Heart left ventricle (tissue), 13 donors: ENCODE measurements around the gene ATXN7L1.

Source experiments
- CTCF ChIP-seq, 12 donors: fragments of 200-600 bp; sonication (generic) in 4 of 12; IDR thresholded peaks; one replicate each; pipeline versions ENCODE4 v1.5.0 to v1.8.0; 2018 to 2022; ENCODE audit warnings: antibody characterized with exemption in 12 of 12, mild to moderate bottlenecking in 5 of 12
- POLR2A ChIP-seq, 2 donors: fragments of 450-650 bp; IDR thresholded peaks; one replicate each; pipeline ENCODE4 v1.6.1; 2017; ENCODE audit warnings: antibody characterized with exemption in 2 of 2, mild to moderate bottlenecking in 2 of 2, moderate library complexity in 2 of 2
- donor health status: ischemic (EF 13 %, LVEDD 7.1; RV severe dilation, severe dysfunction).
- donor health status: DM: no; HTN: yes; CAD: no.
- donor health status: DM: no; HTN: no; CAD: no.
- donor health status: ischemic (EF 25% LVEDD 6.9; RV normal size, moderate dysfunction).
- donor health status: ischemic (EF 25% LVEDD 5.7; RV mildly dilated, moderate dysfunction).
- donor health status: ischemic (EF 35%, LVEDD 5.7; RV mildly dilated, moderate dysfunction).
- donor health status: nonischemic (EF 11% LVEDD 7.7; RV severe dilation, severe dysfunction).
- donor health status: DM: yes; HTN: yes; CAD: no.
- donor health status: PGD.
- donor health status: ischemic (EF 29% LVEDD 5.4; RV normal size, mild dysfunction).
- donor health status: nonischemic (EF 23%, LVEDD 6.1; RV moderate dilation, normal function).

- no peak for TF ChIP-seq CTCF (IDR thresholded peaks at IDR 0.05)
- TF ChIP-seq POLR2A (IDR thresholded peaks at IDR 0.05): no peak
These were observed 292.2 kb downstream of the ATXN7L1 start for GRCh38 chr7:105584165-105584564.
